ENCODE results near the gene NEMP1. TPM values are rescaled to one million over a fixed set of nuclear protein-coding genes. Genes with fewer than 3 reads are reported as not detected.

NEMP1 gene
- total and polyA plus RNA-seq, 4 donors = 1.4 to 10.9 (median 3.2) TPM

- Histone ChIP-seq H3K9ac (ENCODE audit: low read depth in 1 of 2, low read length in 2 of 2) (no peak overlapping the region), H3K4me1 (ENCODE audit: control insufficient read depth in 4 of 4, insufficient read depth in 4 of 4, low read length in 3 of 4) (peaks cover 6 to 32% (median 11%) of the 10 kb centered on the region in 4 donors), H3K27me3 (ENCODE audit: control insufficient read depth in 4 of 4, insufficient read depth in 4 of 4, low read length in 3 of 4) (no peaks in the 10 kb centered on the region), H3K36me3 (ENCODE audit: control insufficient read depth in 4 of 4, insufficient read depth in 3 of 4, low read depth in 1 of 4, low read length in 3 of 4) (peaks cover 13 to 66% (median 48%) of the 10 kb centered on the region in 4 donors), H3K4me3 (ENCODE audit: low read depth in 1 of 3, low read length in 3 of 3) (no peak overlapping the region), H3K27ac (ENCODE audit: low read depth in 1 of 2, low read length in 2 of 2) (no peak overlapping the region), H3K9me3 (ENCODE audit: control insufficient read depth in 4 of 4, low read length in 3 of 4) (no peaks in the 10 kb centered on the region)
- DNase-seq (ENCODE audit: low spot score) = no peak
- TF ChIP-seq EGR1 (IDR thresholded peaks at IDR 0.05; ENCODE audit: low read depth in 2 of 2) (no peak), HNF4G (IDR thresholded peaks at IDR 0.05) (no peak), TAF1 (conservative IDR thresholded peaks at IDR 0.05) (no peak), HNF4A (conservative IDR thresholded peaks at IDR 0.05) (no peak), YY1 (IDR thresholded peaks at IDR 0.05) (no peak), MAX (IDR thresholded peaks at IDR 0.05) (no peak), RAD21 (IDR thresholded peaks at IDR 0.05) (no peak), FOXA1 (IDR thresholded peaks at IDR 0.05) (no peak), ATF3 (IDR thresholded peaks at IDR 0.05) (no peak)
- TF ChIP-seq, protein P1, sequence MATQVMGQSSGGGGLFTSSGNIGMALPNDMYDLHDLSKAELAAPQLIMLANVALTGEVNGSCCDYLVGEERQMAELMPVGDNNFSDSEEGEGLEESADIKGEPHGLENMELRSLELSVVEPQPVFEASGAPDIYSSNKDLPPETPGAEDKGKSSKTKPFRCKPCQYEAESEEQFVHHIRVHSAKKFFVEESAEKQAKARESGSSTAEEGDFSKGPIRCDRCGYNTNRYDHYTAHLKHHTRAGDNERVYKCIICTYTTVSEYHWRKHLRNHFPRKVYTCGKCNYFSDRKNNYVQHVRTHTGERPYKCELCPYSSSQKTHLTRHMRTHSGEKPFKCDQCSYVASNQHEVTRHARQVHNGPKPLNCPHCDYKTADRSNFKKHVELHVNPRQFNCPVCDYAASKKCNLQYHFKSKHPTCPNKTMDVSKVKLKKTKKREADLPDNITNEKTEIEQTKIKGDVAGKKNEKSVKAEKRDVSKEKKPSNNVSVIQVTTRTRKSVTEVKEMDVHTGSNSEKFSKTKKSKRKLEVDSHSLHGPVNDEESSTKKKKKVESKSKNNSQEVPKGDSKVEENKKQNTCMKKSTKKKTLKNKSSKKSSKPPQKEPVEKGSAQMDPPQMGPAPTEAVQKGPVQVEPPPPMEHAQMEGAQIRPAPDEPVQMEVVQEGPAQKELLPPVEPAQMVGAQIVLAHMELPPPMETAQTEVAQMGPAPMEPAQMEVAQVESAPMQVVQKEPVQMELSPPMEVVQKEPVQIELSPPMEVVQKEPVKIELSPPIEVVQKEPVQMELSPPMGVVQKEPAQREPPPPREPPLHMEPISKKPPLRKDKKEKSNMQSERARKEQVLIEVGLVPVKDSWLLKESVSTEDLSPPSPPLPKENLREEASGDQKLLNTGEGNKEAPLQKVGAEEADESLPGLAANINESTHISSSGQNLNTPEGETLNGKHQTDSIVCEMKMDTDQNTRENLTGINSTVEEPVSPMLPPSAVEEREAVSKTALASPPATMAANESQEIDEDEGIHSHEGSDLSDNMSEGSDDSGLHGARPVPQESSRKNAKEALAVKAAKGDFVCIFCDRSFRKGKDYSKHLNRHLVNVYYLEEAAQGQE (IDR thresholded peaks at IDR 0.05) = no peak
- WGBS = 86% methylated on average over 6 of the region's 6 CpGs
Observed at GRCh38 chr12:57096099-57096572, 17.5 kb upstream of the NEMP1 start.

DNA sequence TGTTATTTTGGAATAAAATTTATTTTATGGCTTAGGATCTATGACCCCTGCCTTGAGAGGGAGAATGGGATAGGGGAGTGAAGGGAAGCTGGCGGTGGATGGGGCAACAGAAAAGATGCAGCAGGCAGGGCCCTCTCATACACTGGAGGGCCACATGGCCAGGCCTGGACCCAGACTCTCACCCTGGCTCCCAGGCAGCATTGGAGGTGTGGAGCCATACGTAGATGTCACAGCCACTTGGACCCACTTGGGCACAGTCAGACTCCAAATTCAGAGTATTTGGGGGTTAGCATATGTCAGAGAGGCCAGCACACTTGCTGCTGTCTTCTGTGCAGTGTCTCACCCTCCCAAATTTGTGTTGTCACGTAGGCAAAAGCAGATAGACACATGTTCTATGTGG is 16.8 kb upstream of the NEMP1 start:
- Histone ChIP-seq H3K4me1 (ENCODE audit: control insufficient read depth in 4 of 4, insufficient read depth in 4 of 4, low read length in 3 of 4) (peaks cover 6 to 39% (median 18%) of the 10 kb centered on the region in 4 donors), H3K27ac (ENCODE audit: low read depth in 1 of 2, low read length in 2 of 2) (no peak overlapping the region), H3K27me3 (ENCODE audit: control insufficient read depth in 4 of 4, insufficient read depth in 4 of 4, low read length in 3 of 4) (no peaks in the 10 kb centered on the region)

More for the DNA sequence above, 16.8 kb upstream of the NEMP1 start:
- TF ChIP-seq NR2F2 (IDR thresholded peaks at IDR 0.05) = no peak
- TF ChIP-seq, protein P1 (IDR thresholded peaks at IDR 0.05) = no peak
- no peak for TF ChIP-seq FOXA2 (IDR thresholded peaks at IDR 0.05)
- TF ChIP-seq, protein P2, sequence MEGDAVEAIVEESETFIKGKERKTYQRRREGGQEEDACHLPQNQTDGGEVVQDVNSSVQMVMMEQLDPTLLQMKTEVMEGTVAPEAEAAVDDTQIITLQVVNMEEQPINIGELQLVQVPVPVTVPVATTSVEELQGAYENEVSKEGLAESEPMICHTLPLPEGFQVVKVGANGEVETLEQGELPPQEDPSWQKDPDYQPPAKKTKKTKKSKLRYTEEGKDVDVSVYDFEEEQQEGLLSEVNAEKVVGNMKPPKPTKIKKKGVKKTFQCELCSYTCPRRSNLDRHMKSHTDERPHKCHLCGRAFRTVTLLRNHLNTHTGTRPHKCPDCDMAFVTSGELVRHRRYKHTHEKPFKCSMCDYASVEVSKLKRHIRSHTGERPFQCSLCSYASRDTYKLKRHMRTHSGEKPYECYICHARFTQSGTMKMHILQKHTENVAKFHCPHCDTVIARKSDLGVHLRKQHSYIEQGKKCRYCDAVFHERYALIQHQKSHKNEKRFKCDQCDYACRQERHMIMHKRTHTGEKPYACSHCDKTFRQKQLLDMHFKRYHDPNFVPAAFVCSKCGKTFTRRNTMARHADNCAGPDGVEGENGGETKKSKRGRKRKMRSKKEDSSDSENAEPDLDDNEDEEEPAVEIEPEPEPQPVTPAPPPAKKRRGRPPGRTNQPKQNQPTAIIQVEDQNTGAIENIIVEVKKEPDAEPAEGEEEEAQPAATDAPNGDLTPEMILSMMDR (IDR thresholded peaks at IDR 0.05; ENCODE audit: low read depth, low read length, missing input control) = no peak
- TF ChIP-seq GABPA (IDR thresholded peaks at IDR 0.05 in 1 of 2, conservative IDR thresholded peaks at IDR 0.05 in 1 of 2) = no peak
- TF ChIP-seq YY1 (IDR thresholded peaks at IDR 0.05) = no peak
- TF ChIP-seq FOXA1 (IDR thresholded peaks at IDR 0.05) = no peak
- no peak for TF ChIP-seq ATF3 (IDR thresholded peaks at IDR 0.05)
- no peak for DNase-seq (ENCODE audit: low spot score)
- Histone ChIP-seq H3K9me3 (ENCODE audit: control insufficient read depth in 4 of 4, low read length in 3 of 4) (no peaks in the 10 kb centered on the region), H3K4me3 (ENCODE audit: low read depth in 1 of 3, low read length in 3 of 3) (no peak overlapping the region), H3K36me3 (ENCODE audit: control insufficient read depth in 4 of 4, insufficient read depth in 3 of 4, low read depth in 1 of 4, low read length in 3 of 4) (peaks cover 13 to 68% (median 48%) of the 10 kb centered on the region in 4 donors), H3K9ac (ENCODE audit: low read depth in 1 of 2, low read length in 2 of 2) (no peak overlapping the region)
- 95% methylated on average over 3 of the region's 3 CpGs for WGBS

Data from liver (tissue), 9 donors.